Right lung (tissue), 5 donors: ENCODE measurements around the gene RASSF9. TPM values are rescaled to one million over a fixed set of nuclear protein-coding genes. Genes with fewer than 3 reads are reported as not detected.

ENCODE experiments used
- DNase-seq, 2 donors: peaks; one replicate each; pipeline ENCODE4 v3.0.0-alpha.2; 2013
- polyA plus RNA-seq, 5 donors: library from polyadenylated mRNA; unstranded; fragments of 120-200 nt; gene quantifications; one replicate each; pipeline versions ENCODE4 v1.2.1 to v1.2.3, GENCODE V29; 2013; ENCODE audit warnings: inconsistent platforms in 1 of 5, low replicate concordance in 1 of 5; ENCODE audit not compliant: insufficient read length in 5 of 5, insufficient read depth in 1 of 5

RASSF9 gene
- polyA plus RNA-seq, 5 donors = 11.8 to 21.7 (median 19.6) TPM

DNA sequence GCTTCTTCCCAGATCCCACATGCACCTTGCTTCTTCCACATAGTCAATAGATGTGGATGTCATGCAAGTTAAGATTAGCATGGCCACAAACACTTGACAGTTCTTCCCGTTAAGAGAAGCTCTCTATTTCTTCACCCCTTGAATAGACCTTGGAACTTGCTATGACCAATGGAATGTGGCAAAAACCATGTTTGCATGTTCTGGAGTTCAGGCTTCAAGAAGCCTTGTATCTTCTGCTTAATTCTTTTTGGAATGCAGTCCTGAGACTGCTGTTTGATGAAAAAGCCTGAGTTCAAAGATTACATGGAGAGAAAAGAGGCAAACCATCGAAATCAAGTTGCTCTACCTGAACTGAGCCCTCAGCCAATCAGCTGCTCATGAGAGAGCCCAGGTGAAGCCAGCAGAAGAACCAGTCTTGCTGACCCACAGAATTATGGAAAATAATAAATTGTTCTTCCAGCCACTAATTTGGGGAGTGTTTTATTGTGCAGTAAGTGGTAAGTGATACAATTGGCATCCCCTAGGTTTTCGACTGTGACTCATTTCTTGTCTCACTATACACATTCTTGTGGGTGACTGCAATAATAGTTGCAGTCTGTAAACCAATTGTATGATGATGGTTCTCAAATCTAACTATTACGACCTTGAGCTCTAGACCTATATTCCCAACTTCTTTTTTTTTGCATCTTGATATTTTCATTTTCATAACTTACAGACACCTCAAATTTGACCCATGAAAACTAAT is 12.6 kb downstream of the RASSF9 start:
- DNase-seq = no peak

DNA sequence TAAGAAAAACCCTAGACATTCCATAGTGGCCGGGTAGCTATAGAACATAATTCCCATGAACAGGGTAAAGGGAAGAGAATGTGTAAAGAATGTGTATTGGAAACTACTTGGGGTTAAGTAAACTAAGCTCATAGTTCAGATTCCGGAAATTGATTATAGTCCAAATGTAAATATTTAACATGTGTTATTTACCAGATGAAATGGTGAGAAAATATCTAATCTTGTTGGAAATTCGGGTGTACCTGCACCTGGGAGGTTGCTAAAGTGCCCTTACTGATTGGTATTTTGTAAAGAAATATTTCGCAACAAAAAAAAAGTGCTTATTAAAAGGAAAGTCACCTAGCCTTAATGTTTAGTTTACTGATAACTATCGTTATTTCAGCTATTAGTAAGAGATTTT is 14.4 kb downstream of the RASSF9 start:
- no peak for DNase-seq

DNA sequence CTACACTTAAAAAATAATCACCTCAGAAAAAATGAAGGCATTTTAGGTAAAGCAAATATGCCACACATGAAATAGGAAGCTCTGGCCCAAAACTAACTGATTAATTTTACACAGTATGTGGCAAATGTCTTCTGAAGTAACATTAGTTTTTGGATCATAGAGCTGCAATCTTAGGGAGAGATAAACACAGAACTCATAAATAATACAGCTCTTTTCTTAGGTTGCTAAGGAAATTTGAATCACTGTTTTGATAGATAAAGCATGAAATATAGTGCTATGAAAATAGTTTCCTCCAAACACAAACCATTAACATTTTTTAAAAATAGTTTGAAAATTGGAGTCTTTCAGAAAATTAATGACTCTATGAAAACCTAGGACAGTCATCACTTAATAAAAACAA is 15.0 kb downstream of the RASSF9 start:
- DNase-seq = no peak

DNA sequence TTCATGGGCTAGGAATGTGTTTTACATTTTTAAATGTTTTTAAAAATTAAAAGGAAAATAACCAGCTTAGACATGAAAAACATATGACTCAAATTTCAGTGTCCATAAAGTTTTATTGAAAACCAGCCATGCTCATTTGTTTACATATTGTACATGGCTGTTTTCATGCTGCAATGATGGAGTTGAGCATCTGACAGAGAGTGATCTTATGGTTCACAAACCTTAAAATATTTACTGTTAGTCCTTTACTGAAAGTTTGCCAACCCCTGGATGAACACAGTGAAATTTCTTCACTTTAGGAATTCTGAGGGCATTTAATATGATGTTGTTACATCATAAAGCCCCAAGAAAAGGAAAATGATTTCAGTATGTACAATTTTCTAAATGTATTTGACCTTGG is 16.1 kb downstream of the RASSF9 start:
- DNase-seq = no peak

DNA sequence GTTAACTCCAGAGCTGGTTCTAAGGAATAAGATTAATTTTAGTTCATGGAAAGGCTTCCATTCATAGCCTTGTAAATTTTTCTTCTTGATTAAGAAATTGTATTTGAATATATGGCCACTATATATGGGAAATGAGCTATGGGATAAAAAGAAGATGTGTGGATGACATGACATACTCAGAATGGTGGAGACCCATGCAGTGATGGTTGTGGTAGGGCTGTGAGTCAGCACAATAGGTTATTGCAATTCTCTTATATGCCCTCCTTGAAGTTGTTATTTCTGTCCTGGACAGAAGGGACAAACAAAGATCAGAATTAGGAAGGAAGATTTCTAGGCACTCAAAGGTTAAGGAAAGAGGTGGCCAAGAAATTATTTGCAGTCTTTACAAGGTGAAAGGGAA is 21.5 kb downstream of the RASSF9 start:
- no peak for DNase-seq

DNA sequence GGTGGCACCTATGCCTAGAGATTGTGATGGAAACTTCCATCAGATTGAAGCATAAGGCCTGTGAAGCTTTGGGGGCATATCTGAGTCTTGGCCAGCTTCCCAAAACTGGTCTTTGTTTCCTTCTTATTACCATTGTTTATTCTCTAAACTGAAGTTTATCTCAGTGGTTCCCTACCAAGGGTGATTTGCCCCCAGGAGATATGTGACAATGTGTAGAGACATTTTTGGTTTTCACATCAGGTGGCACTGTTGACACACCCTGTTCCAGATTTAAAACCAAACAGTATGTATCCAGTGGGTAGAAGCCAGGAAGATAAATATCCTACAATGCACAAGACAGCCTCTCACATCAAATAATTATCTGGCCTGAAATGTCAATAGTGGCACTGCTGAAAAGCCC is 22.1 kb downstream of the RASSF9 start:
- no peak for DNase-seq

DNA sequence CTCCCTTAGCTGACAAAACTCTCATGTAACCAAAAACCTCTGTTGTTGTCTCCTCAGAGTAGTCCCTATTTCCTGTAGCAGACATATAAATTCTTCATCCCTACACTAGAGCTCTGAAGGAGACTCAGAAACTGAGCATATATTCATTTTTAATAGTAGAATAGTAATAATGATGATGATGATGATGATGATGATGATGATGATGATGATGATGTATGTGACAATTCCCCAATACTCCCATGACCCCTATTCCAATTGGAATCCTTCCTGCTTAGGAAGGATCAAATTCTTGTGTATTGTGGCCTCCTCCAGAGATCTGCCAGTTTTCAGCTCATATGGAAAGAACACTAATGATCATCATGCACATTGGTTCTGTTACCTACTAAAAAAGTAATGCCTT is 26.7 kb downstream of the RASSF9 start:
- peak; percentile 40 to 48 for DNase-seq

DNA sequence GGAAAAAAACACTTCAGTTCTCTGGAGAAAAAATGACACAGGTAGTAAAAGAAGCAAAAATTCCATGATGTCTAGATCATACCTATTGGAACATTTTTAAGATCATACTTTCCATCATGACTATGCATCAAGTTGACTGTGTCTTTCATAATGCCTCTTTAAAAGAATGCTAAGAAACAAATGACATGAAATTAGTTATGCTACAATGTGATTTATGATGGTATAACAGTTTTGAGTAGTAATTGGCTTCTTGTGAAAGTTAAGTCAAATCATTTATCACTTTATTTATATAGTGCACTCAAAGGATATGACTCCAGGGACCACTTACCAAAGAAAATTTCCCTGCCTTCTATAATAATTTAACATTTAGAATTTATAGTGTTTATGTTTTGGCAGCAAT is 28.5 kb downstream of the RASSF9 start:
- DNase-seq = no peak

DNA sequence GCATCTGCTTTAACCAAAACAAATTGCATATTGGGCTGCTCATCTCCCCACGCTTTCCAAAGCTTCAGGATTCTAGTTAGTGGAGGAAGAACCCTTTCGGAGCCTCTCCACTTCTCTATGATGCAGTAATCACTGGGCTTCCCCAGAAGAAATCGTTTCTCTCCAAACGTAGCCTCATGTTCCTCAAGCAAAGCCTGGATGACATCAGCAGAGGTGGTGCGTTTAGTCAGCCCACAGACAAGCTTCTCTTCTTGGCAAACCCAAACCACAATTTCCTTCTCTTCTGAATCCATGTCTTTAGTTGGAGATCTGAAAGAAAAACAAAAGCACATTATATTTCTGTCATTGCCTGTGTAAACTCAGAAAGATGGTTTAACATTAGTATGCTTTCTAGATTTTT is 30.6 kb downstream of the RASSF9 start:
- no peak for DNase-seq

DNA sequence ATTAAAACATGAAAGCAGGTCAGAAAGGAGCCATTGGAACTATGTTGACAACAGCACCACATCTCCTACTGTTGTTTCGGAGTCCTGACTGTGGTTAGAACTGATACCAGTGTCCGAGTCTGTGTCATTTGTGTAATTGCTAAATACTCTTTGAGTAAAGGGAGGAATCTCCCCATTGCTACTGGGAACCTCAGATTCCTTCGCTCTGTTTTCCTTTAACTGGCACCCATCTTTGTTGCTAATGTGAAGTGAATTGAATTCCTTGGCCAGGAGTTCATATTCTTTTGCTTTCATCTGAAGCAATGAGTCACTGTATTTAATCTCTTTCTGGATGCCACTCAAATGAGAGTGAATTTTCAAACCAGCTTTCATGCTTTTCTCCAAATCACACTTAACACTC is 31.5 kb downstream of the RASSF9 start:
- DNase-seq = no peak

DNA sequence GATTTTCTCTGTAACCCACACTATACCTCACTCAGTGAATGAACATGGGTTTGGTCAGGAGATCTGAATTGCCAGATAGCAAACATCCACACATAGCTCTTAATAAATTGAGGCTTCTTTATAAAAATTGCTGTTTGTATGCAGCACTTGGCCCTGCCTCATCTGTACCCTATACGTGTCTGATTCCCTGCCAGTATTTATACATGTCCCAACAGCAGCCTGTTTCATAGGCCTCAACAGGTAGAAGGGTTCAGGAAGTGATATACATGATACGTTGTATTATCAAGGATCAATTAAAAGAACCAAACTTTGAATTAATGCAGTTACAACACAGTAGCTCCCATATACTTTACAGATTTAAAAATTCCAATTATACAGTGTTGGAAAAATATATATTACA is 32.3 kb downstream of the RASSF9 start:
- DNase-seq = no peak

DNA sequence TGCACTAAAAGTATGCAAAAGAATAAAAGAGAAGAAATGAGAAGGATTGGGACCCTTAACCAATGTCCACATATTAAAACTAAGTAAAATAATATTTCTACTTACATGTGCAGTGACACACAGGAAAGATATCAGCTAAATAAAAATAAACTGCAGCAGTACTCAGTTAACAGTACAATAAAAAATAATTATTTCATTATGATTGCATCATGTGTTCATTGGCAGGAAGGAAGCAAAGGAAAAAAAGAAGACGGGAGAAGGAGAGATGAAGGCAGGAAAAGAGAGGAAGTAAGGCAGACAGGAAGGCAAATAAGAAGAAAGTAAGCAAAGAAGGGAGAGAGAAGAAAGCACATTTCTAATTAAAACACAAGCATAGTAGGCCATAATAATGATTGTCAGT is 33.0 kb downstream of the RASSF9 start:
- DNase-seq = no peak

DNA sequence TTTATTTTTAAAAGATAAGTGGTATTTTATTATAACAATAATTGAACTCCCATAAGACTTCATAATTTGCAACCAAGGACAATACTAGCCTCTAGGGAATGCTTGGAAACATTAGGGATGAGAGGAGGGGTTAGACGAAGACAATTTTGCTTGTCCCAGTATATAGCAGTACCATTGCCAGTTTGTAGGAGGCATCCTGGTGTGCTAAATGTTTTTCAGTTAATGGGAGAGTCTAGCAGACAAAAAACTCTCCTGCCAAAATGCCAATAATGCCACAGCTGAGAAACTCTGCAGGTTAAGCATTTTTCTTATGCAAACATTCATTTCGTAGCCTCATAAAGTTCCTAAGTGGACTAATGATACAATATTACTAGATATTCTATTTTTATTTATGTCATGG is 38.1 kb downstream of the RASSF9 start:
- no peak for DNase-seq

DNA sequence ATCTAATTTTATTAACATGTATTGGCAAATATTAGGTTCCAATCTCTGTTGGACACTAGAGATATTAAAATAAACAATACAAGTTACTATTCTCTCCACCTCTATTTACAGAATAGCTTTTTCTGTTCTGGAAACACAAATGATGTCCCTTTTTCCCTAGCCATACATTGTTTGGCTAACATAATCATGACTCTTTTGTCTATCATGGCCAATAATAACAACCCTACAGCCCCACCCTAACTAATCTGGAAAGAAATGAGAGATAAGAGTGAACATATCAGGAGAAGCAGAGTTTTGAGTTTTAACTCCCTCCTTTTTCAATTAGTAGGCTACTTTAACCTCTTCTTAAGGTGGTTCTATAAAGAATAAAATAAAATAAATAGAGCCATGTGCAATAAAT is 40.2 kb downstream of the RASSF9 start:
- DNase-seq = no peak

DNA sequence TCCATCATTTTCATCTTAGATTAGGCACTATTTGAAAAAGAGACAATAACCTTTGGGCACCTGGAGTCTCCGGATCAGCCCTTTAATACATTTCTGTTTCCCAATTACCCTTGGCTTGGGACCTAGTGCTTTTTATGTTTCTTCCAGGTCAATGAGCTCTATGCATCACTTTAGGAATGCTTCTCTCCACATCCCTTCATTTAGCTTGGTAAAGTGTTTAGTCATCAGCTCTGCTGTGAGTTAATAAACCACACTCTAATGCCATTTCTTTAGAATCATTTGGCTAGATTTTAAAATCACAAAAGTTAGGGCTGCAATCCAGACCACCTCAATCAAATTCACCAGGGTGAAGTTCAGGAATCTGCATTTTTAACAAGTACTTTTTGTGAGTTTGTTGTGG is 41.7 kb downstream of the RASSF9 start:
- DNase-seq = no peak

DNA sequence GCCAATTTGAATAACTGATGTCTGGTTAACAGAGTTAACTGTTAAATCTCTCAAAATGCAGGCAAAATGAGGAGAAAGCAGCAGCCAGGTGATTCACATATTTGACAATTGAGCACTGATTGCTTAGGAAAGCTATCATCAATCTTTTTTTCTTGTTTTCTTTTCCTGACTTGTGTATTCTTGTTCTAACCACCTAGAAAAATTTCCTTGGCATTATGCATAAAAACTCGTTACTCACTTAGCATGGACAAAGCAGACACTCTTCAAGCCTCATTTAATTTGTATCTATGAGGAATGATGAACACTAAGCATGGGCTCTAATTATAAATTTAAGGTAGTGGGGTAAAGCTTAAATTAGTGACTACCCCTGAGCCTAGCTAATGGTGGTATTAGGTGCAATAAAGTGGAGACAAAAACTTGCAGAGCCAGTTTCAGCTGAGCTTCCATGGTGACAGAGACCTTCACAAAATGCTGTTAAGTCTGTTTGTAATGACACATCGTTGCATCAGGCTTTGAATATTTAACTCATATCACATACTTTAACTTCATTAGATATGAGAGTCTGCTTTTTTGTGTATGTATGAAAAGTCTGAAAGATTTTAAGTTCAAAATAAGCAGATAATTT is 52.0 kb downstream of the RASSF9 start:
- DNase-seq = no peak

DNA sequence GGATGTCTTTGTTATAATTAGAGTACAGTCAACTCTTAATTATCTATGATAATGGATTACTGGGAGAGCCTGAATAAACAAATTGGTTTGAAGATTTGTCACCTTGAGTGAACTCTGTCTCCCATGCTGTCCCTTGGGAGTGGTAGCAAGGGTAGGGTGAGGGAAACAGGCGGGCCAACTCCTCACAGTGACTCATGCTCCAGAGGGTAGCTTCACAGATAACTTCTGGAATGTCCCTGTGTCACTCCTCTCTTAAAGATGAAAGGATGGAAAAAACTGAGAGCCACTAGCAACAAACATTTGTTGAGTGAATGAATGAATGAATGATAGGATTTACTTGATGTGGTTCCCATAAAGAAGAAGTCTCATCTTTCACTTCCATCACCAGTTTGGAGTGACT is 53.5 kb downstream of the RASSF9 start:
- DNase-seq = no peak

DNA sequence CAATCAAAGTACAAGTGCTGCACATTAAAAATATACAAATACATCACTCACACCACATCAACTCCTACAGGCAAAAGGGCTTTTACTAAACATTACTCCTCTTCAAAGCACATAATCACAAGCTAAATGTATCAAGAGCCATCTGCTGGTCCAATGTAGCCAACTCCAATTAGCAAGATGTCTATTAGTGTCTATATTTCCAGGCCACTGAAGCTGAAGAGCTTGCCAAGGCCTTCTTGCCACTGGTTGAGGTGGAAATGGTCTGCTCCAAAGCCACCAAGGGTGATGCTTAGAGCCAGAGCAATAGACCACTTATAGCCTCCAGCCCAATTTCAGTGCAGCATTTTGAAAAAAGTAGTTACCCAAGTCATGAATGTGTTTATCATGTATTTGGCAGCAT is 54.4 kb downstream of the RASSF9 start:
- peak; percentile 46 to 58 for DNase-seq

DNA sequence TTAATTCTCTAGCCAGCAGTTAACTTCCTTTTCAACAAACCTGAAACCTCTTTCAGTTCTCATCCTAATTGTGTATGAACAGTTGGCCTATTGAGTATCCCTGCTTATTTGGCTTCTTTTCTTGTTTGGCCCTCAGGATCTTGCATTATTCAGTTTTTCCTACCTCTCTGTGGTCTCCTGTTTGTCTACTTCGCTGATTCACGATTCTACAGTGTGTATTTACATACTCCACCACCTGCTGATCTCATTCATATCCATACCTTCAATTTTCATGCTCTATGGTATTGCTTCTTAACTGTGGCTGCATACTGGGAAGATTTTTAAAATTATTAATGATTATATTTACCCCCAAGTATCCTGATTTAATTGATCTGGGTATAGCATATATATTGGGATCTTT is 56.4 kb downstream of the RASSF9 start:
- DNase-seq = no peak

DNA sequence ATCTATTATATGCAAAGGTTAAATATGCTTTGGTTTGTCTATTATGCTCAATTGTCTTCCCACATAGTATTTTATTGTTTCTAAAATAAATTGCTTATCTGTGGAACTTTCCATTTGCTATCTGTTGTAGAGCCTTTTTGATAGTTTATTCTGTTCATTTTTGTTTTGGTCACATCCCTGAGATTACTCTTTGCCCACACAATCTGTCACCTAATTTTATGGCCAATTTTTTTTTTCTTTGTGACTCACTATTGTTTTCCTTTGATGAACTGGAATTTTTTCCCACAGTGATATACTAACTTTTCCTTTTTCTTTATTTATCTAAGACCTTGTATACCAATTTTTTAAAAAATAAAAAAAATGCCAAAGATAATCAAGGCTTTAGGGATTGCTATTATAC is 61.1 kb downstream of the RASSF9 start:
- DNase-seq = no peak

DNA sequence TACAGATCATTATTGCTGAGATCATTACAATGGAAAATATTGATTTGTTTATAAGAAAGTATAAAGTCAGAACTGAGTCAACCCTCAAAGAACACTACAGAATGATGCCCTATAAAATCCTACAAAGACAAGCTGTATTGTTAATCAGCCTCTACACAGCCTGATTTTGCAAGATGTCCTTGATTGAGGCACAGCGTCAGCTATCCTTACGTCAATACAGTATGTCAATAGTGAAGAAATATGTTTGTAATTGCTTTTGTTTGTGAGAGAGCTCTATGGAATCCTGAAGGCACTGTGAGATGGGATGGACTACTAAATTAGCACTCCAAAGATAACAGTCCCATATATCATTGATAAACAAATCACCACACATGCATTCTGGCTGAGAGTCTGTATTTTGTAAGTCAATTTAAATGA is 70.7 kb downstream of the RASSF9 start:
- no peak for DNase-seq

DNA sequence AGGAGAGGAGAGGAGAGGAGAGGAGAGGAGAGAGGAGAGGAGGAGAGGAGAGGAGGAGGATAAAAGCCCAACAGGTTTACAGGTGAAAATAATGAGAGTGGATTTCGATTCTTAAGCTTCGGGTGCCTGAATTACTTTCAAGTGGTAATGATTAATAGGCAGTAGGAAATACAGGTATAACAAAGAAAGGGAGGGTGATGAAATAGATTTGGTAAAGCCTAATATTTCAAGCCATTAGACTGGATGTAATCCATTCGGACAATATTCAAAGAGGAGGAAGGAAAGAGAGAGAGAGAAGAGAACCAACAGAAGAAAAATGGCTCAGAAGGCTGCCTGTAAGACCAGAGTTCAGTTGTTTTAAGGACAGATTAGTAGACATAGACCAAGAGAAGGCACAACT is 76.6 kb downstream of the RASSF9 start:
- no peak for DNase-seq

DNA sequence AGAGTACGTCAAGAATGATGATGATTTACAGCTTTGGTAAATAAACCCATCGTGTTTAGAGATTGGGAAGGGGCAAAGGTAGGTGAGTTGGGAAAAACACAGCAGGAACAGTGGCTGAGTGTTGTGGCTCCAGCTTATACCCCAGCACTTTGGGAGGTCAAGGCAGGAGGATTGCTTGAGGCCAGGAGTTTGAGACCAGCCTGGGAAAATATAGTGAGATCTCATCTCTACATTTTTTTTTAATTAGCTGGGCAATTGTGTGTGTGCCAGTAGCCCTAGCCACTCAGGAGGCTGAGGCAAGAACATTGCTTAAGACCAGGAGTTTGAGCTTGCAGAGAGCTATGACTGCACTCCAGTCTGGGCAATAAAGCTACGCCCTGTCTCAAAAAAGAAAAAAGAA is 77.1 kb downstream of the RASSF9 start:
- DNase-seq = no peak

DNA sequence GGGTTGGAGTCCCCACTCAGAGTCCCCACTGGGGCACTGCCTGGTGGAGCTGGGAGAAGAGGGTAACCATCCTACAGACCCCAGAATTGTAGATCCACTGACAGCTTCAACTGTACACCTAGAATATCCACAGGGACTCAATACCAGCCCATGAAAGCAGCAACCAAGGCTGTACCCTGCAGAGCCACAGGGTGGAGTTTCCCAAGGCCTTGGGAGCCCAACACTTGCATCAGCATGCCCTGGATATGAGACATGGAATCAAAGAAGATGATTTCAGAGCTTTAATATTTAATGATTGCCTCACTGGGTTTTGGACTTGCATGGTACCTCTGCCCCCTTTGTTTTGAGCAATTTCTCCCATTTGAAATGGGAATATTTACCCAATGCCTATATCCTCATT is 80.4 kb downstream of the RASSF9 start:
- DNase-seq = no peak
